ENCODE data around the gene CMTM7. TPM values are rescaled to one million over a fixed set of nuclear protein-coding genes. Genes with fewer than 3 reads are reported as not detected.

CMTM7 gene
- total and polyA plus RNA-seq, 2 of the 8 experiments (the other 6 are each of a cell fraction or from before 2014, with no cell fraction given), result 33.3 to 65.8 TPM

- no peak overlapping the region for H4K8ac ChIP-seq (ENCODE audit: extremely low read depth, insufficient read depth, low read length)
- H3K4ac ChIP-seq (replicated peaks; ENCODE audit: insufficient read length, low read depth, low read length), result no peak overlapping the region
- H3K36me3 ChIP-seq (ENCODE audit: control insufficient read depth in 2 of 4, insufficient read depth in 4 of 4, low read length in 3 of 4), result peaks cover 0 to 4% (median 0%) of the 10 kb centered on the region in 4 experiments; a peak in 1 of 8 replicates
- H2AK5ac ChIP-seq (ENCODE audit: low read depth, low read length), result no peak overlapping the region
- no peak overlapping the region for H2BK15ac ChIP-seq (ENCODE audit: low read length)
- no peak for TF ChIP-seq ATF2 (IDR thresholded peaks at IDR 0.05; ENCODE audit: low read length)
- no peak for TF ChIP-seq ATF3 (IDR thresholded peaks at IDR 0.05; ENCODE audit: insufficient read depth, low read depth, low read length)
- TF ChIP-seq EGR1 (IDR thresholded peaks at IDR 0.05; ENCODE audit: borderline replicate concordance, low read depth, low read length), result no peak
- TF ChIP-seq EZH2 (IDR thresholded peaks at IDR 0.05; ENCODE audit: low read depth, low read length, severe bottlenecking), result no peak
- no peak for TF ChIP-seq CBX5 (IDR thresholded peaks at IDR 0.05; ENCODE audit: low read depth, low read length)
- TF ChIP-seq CHD2 (IDR thresholded peaks at IDR 0.05; ENCODE audit: low read length), result no peak
- TF ChIP-seq BCL11A (IDR thresholded peaks at IDR 0.05; ENCODE audit: low read depth in 2 of 2, low read length in 2 of 2), result no peak
- no peak for TF ChIP-seq E2F6 (IDR thresholded peaks at IDR 0.05)
- no peak for TF ChIP-seq JUND (IDR thresholded peaks at IDR 0.05; ENCODE audit: low read length)
- TF ChIP-seq HDAC6 (IDR thresholded peaks at IDR 0.05; ENCODE audit: low read depth, low read length), result no peak
- no peaks in the 10 kb centered on the region for H3K79me1 ChIP-seq (ENCODE audit: low read depth, low read length)
- H3K27me3 ChIP-seq (replicated peaks in 1 of 4; ENCODE audit: control insufficient read depth in 3 of 4, extremely low read depth in 1 of 4, insufficient read depth in 3 of 4, low read length in 3 of 4), result no peaks in the 10 kb centered on the region
- H2BK20ac ChIP-seq (ENCODE audit: low read length), result no peak overlapping the region
- no peak overlapping the region for H2AFZ ChIP-seq (ENCODE audit: low read length)
- H2BK12ac ChIP-seq (ENCODE audit: low read depth, low read length), result no peak overlapping the region
- ChIA-PET CTCF (ENCODE audit: partially characterized antibody) (interaction anchor here (0.6 to 1.7 kb wide), 2 partner anchors 38 to 218 kb away, joined by 3 read pairs; no protein-coding TSS in a partner anchor), POLR2A (ENCODE audit: partially characterized antibody) (interaction anchor here (0.6 kb wide), 1 partner anchor 34 kb away, joined by 3 read pairs; no protein-coding TSS in a partner anchor)
- H4K5ac ChIP-seq (ENCODE audit: insufficient read length, low read depth, low read length), result no peak overlapping the region
- H4K20me1 ChIP-seq (replicated peaks in 1 of 2; ENCODE audit: control insufficient read depth in 1 of 2, insufficient read depth in 2 of 2, low read length in 2 of 2), result peaks cover 0 to 2% of the 10 kb centered on the region in 2 experiments
- no peaks in the 10 kb centered on the region for H3K9me3 ChIP-seq (ENCODE audit: insufficient read depth in 2 of 2, low read depth in 1 of 2, low read length in 1 of 2)
- 89% methylated on average over 2 of the region's 2 CpGs; no CpG with 5 or more reads in 1 of the 2 experiments for WGBS, 2 experiments (ENCODE audit: extremely low coverage in 1 of 2, insufficient coverage in 1 of 2, insufficient read length in 1 of 2, insufficient replicate concordance in 2 of 2, low coverage in 1 of 2, low lambda C conversion rate in 2 of 2, missing lambda C conversion rate in 1 of 2)
- H2BK5ac ChIP-seq (ENCODE audit: low read depth, low read length), result no peak overlapping the region
- H3K4me2 ChIP-seq (ENCODE audit: insufficient read depth in 1 of 2, low read depth in 2 of 2, low read length in 2 of 2), result no peak overlapping the region
- no peaks in the 10 kb centered on the region for H3K23me2 ChIP-seq (ENCODE audit: low read depth, low read length)
- DNase-seq (ENCODE audit: low read depth in 1 of 2, low spot score in 2 of 2), result no peak
- no peak overlapping the region for H4K91ac ChIP-seq (replicated peaks; ENCODE audit: insufficient read length, low read length)
- H3K27ac ChIP-seq (ENCODE audit: low read depth, low read length), result no peak overlapping the region
- no peak overlapping the region for H2BK120ac ChIP-seq (replicated peaks; ENCODE audit: low read depth, low read length)
- peaks cover 0 to 56% of the 10 kb centered on the region in 2 experiments; a peak in 2 of 4 replicates for H3K79me2 ChIP-seq (ENCODE audit: control insufficient read depth in 1 of 2, insufficient read depth in 2 of 2, low read length in 2 of 2)
- no peak for FAIRE-seq
- no peak overlapping the region for H3K9ac ChIP-seq (replicated peaks in 1 of 4; ENCODE audit: extremely low read depth in 1 of 4, low read depth in 3 of 4, low read length in 3 of 4)
- H3K14ac ChIP-seq (ENCODE audit: insufficient read length), result no peak overlapping the region
- H3K18ac ChIP-seq (ENCODE audit: extremely low read depth, low read length), result no peak overlapping the region
- H3K23ac ChIP-seq (ENCODE audit: insufficient read length), result no peak overlapping the region
- H3K4me3 ChIP-seq (ENCODE audit: extremely low read depth in 1 of 4, insufficient read depth in 2 of 4, low read depth in 3 of 4, low read length in 4 of 4), result no peak overlapping the region
- no peak overlapping the region for H3K56ac ChIP-seq (replicated peaks; ENCODE audit: insufficient read length, low read depth, low read length)
- H3K4me1 ChIP-seq (replicated peaks in 1 of 4; ENCODE audit: control insufficient read depth in 3 of 4, insufficient read depth in 4 of 4, low read length in 3 of 4), result peaks cover 0 to 7% (median 3%) of the 10 kb centered on the region in 4 experiments; a peak in 5 of 7 replicates
Measured at GRCh38 chr3:32499585-32499984, 107.9 kb downstream of the CMTM7 start.
